GM12878 (cell line): ENCODE results near the gene TCF7L2. TPM values are rescaled to one million over a fixed set of nuclear protein-coding genes. Genes with fewer than 3 reads are reported as not detected.

Experiments
- ATAC-seq: fragments of 200-7000 bp; cut with Tn5 transposase; 3 replicates; pipeline ENCODE4 v1.9.1; 2020; ENCODE audit warnings: mild to moderate bottlenecking, moderate library complexity
- BruUV-seq: library from RNA; stranded (reverse); fragments of 400-500 nt; replicated peaks from 2 replicates; lab custom pipeline; 2021; lab: Mats Ljungman, UMichigan
- CTCF ChIA-PET: fragments of 300-600 bp; sonication (Branson Sonifier 250); formaldehyde crosslinking; extraction: SDS; loops from one replicate; lab custom pipeline; 2021; ENCODE audit warnings: inconsistent platforms; lab: Yijun Ruan, JAX
- POLR2A ChIA-PET: fragments of 350-600 bp; formaldehyde crosslinking; extraction: SDS; loops from one replicate; lab custom pipeline; 2021; ENCODE audit warnings: inconsistent platforms; lab: Charles Lee
- RAD21 ChIA-PET: fragments of 300-600 bp; sonication (Branson Sonifier 250); formaldehyde crosslinking; loops from one replicate; lab custom pipeline; 2023; ENCODE audit warnings: antibody characterized with exemption; ENCODE audit not compliant: unreplicated experiment; lab: Charles Lee
- SMC1A ChIA-PET: fragments of 300-600 bp; sonication (Branson Sonifier 250); formaldehyde crosslinking; loops from one replicate; lab custom pipeline; 2023; ENCODE audit not compliant: unreplicated experiment, uncharacterized antibody; lab: Charles Lee
- DNase-seq: peaks from one replicate; pipeline ENCODE4 v3.0.0-alpha.2; 2011; ENCODE audit warnings: low read depth, low spot score
- FAIRE-seq: peaks from 3 replicates; lab custom pipeline; 2011; peaks lifted over from hg19 to GRCh38; lab: Jason Lieb, UNC
- H2AFZ ChIP-seq: 2 replicates; pipeline ENCODE4 v1.6.0; 2011; ENCODE audit warnings: low read depth, low read length, control low read depth; ENCODE audit not compliant: control insufficient read depth
- H3K27ac ChIP-seq: 2 replicates; pipeline ENCODE4 v1.5.1; 2011; ENCODE audit warnings: control low read depth; ENCODE audit not compliant: control insufficient read depth, insufficient read depth
- H3K27me3 ChIP-seq, 2 experiments: replicated peaks in 1 of 2; 2 replicates each; pipeline versions ENCODE4 v1.6.0 to v1.6.1; 2011; ENCODE audit warnings: low read length in 1 of 2; ENCODE audit not compliant: control insufficient read depth in 2 of 2, insufficient read depth in 2 of 2
- H3K36me3 ChIP-seq, 2 experiments: 2 replicates each; pipeline ENCODE4 v1.5.1; 2011; ENCODE audit warnings: low read length in 1 of 2; ENCODE audit not compliant: control insufficient read depth in 2 of 2, insufficient read depth in 2 of 2
- H3K4me1 ChIP-seq: 2 replicates; pipeline ENCODE4 v1.6.1; 2011; ENCODE audit warnings: mild to moderate bottlenecking, low read length, moderate library complexity, mixed read lengths; ENCODE audit not compliant: control insufficient read depth, insufficient read depth
- H3K4me2 ChIP-seq: 2 replicates; pipeline ENCODE4 v1.6.0; 2011; ENCODE audit warnings: control low read depth; ENCODE audit not compliant: control insufficient read depth, insufficient read depth
- H3K4me3 ChIP-seq: fragments of 200-600 bp; sonication (generic); 2 replicates; pipeline ENCODE4 v1.5.1; 2016
- H3K79me2 ChIP-seq: 2 replicates; pipeline ENCODE4 v1.6.0; 2011; ENCODE audit warnings: low read length; ENCODE audit not compliant: control insufficient read depth, insufficient read depth
- H3K9ac ChIP-seq: 2 replicates; pipeline ENCODE4 v1.8.0; 2011; ENCODE audit warnings: low read length, control low read depth, mixed read lengths; ENCODE audit not compliant: control insufficient read depth, insufficient read depth
- H3K9me3 ChIP-seq: replicated peaks from 3 replicates; pipeline ENCODE4 v1.5.1; 2011; ENCODE audit warnings: mild to moderate bottlenecking, low read length; ENCODE audit not compliant: control insufficient read depth, insufficient read depth
- H4K20me1 ChIP-seq: 2 replicates; pipeline ENCODE4 v1.6.0; 2011; ENCODE audit not compliant: control insufficient read depth, insufficient read depth
- ASH2L ChIP-seq: fragments of 300-600, 200-600 bp; sonication (generic); IDR thresholded peaks from 2 replicates; pipeline ENCODE4 v1.6.1; 2017; ENCODE audit warnings: low read depth, mild to moderate bottlenecking, borderline replicate concordance
- ELK1 ChIP-seq: IDR thresholded peaks from 2 replicates; pipeline ENCODE4 v1.6.1; 2012; ENCODE audit warnings: low read depth, low read length, improper control_type of control experiment
- HSF1 ChIP-seq: fragments of 150-350 bp; IDR thresholded peaks from 2 replicates; pipeline ENCODE4 v1.6.1; 2014; ENCODE audit warnings: mild to moderate bottlenecking, low read depth, low read length
- MXI1 ChIP-seq: fragments of 150-350 bp; IDR thresholded peaks from 2 replicates; pipeline ENCODE4 v1.6.1; 2011; ENCODE audit warnings: low read depth, mild to moderate bottlenecking, inconsistent platforms, low read length, improper control_type of control experiment
- POU2F2 ChIP-seq: IDR thresholded peaks from 3 replicates; pipeline ENCODE4 v1.6.1; 2011; ENCODE audit warnings: low read depth, mild to moderate bottlenecking, low read length, borderline replicate concordance
- SKIL ChIP-seq: fragments of 450-650 bp; IDR thresholded peaks from 2 replicates; pipeline ENCODE4 v1.6.1; 2017; ENCODE audit warnings: mild to moderate bottlenecking, low read depth, inconsistent platforms; ENCODE audit not compliant: poor library complexity, severe bottlenecking
- SMARCA5 ChIP-seq: fragments of 450-650 bp; IDR thresholded peaks from 2 replicates; pipeline ENCODE4 v1.6.1; 2017; ENCODE audit warnings: mild to moderate bottlenecking
- TAF1 ChIP-seq: IDR thresholded peaks from 2 replicates; pipeline ENCODE4 v1.6.1; 2011; ENCODE audit warnings: mild to moderate bottlenecking, low read depth, low read length, borderline replicate concordance
- YBX1 ChIP-seq: fragments of 450-650 bp; IDR thresholded peaks from 2 replicates; pipeline ENCODE4 v1.6.1; 2016; ENCODE audit warnings: antibody characterized with exemption
- WGBS: methylation state at CpG from one replicate; pipeline ENCODE4 v1.1.6; 2016; ENCODE audit warnings: low lambda C conversion rate; ENCODE audit not compliant: insufficient replicate concordance, insufficient coverage; ENCODE audit errors: missing lambda C conversion rate; 5-methylcytosine and 5-hydroxymethylcytosine counted together
- in situ Hi-C: fragments of 300-500 bp; cut with MboI; formaldehyde crosslinking; loops from 9 replicates; pipeline ENCODE4 v1.14.3; 2018; ENCODE audit warnings: mixed read lengths
- intact Hi-C: fragments of 100-400 bp; cut with micrococcal nuclease; formaldehyde crosslinking; loops from one replicate; pipeline ENCODE4 v1.14.2; 2022; ENCODE audit not compliant: unreplicated experiment
- polyA plus RNA-seq, 11 experiments: library from polyadenylated mRNA; depleted of rRNA in 4 of 11; unstranded in 6 of 11; stranded (reverse) in 5 of 11; fragments of >200 nt; fragmentation: Nextera tagmentation in 4 of 11; fragmentation: Illumina TruSeq in 1 of 11; extraction: Ambion mirVana in 4 of 11; extraction: Trizol in 1 of 11; gene quantifications; 1 replicate in 1 of 11; 2 replicates in 10 of 11; pipeline versions ENCODE4 v1.2.1 to v1.2.3, GENCODE V29; 2011 to 2016; ENCODE audit warnings: inconsistent platforms in 2 of 11, missing spikeins in 2 of 11, low read depth in 1 of 11
- total RNA-seq, 4 experiments: library from RNA; depleted of rRNA in 3 of 4; stranded (reverse); fragments of >200 nt in 3 of 4; fragmentation: Illumina TruSeq in 1 of 4; extraction: Trizol in 1 of 4; gene quantifications; 2 replicates each; pipeline versions ENCODE4 v1.2.1 to v1.2.3, GENCODE V29; 2013 to 2021

The TCF7L2 gene
- total and polyA plus RNA-seq, 10 of the 15 experiments (the other 5 are each of a cell fraction or from before 2014, with no cell fraction given) = 0.02 to 1.1 (median 0.35) TPM; not detected in 4

GRCh38 chr10:113053881-113054280 is 103.8 kb downstream of the TCF7L2 start:
- 50% methylated on average over 5 of the region's 5 CpGs for WGBS
- Histone ChIP-seq H3K4me3 (no peak overlapping the region), H3K9me3 (no peaks in the 10 kb centered on the region), H3K4me2 (no peak overlapping the region), H4K20me1 (no peaks in the 10 kb centered on the region), H3K27ac (no peak overlapping the region), H3K9ac (no peak overlapping the region), H3K79me2 (no peaks in the 10 kb centered on the region), H3K27me3 (peaks cover 0 to 4% of the 10 kb centered on the region in 2 experiments; a peak in 1 of 4 replicates), H3K36me3 (no peaks in the 10 kb centered on the region), H3K4me1 (no peaks in the 10 kb centered on the region), H2AFZ (no peak overlapping the region)
- FAIRE-seq = no peak
- no peak for ATAC-seq
- DNase-seq = no peak
- ChIA-PET POLR2A (interaction anchor here (0.7 kb wide), 1 partner anchor 40 kb away, joined by 4 read pairs; no protein-coding TSS in a partner anchor), CTCF (no interaction called here), RAD21 (no interaction called here), SMC1A (no interaction called here)
- TF ChIP-seq HSF1 (no peak), SKIL (no peak), TAF1 (no peak), MXI1 (no peak), POU2F2 (no peak), YBX1 (no peak), SMARCA5 (no peak), ELK1 (no peak), ASH2L (no peak)
- BruUV-seq = no TSS peak
- in situ Hi-C loops (no loop called here), intact Hi-C loops (loop anchor here (10.0 kb wide), 1 partner anchor 329 kb away; no protein-coding TSS in a partner anchor)
